ENCODE measurements around the gene MMAB.

Gene MMAB

GRCh38 chr12:109535231-109535862, 38.0 kb downstream of the MMAB start:
- no peak for DNase-seq

- no peak for DNase-seq
Observed at GRCh38 chr12:109534456-109534855, 38.8 kb downstream of the MMAB start.

GRCh38 chr12:109533487-109533740, 39.9 kb downstream of the MMAB start:
- no peak for DNase-seq

DNA sequence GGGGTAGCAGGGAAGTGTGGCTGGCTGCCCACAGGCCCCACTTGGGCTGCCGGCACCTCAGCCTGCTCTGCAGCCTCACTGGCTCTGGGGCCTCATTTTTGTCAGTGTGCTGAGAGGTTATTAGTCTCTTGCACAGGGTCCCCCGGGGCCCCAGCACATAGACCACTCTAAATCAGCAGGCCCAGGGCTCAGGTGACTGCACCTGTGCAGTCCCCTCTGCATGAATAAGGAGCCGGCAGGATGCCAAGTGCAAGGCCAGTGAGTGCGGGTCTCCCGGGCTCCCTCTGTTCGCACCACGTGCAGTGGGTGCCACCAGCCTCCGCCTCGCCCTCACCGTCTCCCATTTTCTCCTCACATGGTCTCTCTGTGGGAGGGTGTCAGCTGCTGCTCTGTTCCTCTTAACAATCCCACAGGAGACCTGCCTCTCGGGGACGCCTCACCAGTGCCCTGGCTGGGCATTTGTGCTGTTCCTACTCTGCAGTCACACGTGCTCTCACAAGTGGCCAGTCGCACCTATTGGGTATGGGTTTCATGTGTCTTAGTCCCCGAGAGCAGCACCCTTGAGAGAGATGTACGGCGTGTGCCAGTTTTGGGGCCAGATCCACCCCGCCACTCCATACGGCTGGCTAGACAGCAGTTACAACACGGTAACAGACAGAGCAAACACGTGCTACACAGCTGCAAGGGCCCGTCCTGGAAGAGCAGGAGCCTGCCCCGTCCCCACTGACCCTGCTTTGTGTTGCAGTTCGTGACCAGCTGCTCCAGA, 40.4 kb downstream of the MMAB start:
- no peak for DNase-seq

- DNase-seq = no peak
Observed at GRCh38 chr12:109531411-109531810, 41.9 kb downstream of the MMAB start.

DNA sequence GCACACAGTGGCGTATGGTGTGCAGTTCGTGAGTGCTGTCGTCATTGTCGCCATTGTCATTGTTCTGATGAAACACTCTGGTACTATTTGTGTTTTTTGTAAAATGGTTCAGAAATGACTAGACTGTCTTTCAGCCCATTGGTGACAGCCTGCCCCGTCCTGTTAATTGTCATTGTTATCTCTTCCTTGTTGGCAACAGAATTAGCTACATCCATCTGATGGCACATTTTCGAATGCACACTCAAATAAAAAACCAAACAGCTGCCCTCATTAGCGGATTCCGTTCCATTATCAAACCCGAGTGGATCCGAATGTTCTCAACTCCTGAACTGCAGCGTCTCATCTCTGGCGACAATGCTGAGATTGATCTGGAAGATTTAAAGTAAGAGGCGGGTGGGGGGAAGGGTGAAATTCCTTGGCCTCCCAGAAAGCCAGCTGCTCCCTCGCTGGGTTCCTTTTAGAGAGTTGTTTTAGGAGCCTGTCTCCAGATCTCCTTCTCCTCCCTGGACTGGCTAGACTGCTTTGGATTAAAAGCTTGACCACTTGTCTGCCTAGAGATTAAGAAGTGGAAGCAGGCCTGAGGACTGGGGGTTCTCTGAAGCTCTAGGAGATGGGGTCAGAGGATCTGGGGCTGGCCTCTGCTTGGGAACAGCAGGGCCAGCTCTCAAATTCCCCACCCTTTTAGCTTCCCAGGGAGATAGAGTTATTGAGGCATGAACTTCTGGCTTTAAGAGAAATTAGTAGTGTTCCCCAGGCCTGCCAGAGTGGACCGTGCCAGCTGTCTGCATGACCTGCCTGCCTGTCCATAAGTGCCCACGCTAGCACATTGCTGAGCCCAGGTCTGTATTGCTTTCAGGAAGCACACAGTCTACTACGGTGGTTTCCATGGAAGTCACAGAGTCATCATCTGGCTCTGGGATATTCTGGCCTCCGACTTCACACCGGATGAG, 43.3 kb downstream of the MMAB start:
- no peak for DNase-seq

DNA sequence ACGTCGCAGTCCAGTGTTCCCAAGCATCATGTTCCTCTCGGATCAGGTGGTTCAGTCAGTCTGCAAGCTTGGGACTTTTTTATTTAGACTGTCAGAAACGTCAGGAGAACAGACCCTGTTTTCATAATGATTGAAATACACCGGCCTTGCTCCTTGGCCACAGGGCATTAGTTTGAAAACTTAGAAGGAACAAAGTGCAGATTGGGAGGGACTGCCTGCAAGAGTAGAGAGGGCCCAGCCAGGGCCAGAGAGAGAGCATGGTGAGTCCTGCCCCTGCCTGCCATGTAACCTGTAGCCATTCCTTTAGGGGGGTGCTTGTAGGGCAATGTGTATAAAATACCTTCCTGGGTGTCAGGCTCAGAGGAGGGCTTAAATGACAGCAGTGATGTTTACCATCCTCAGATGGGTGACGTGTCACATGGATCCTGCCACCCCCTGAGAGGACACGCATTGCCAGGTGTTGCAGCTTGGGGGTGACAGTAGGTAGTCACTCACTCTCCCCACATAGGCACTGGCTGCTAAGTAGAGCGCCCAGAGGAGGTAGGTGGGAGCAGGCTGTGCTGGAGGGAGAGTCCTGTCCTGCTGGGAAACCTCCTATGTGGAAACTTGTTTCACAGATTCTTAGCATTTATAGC, 45.7 kb downstream of the MMAB start:
- DNase-seq = no peak

DNA sequence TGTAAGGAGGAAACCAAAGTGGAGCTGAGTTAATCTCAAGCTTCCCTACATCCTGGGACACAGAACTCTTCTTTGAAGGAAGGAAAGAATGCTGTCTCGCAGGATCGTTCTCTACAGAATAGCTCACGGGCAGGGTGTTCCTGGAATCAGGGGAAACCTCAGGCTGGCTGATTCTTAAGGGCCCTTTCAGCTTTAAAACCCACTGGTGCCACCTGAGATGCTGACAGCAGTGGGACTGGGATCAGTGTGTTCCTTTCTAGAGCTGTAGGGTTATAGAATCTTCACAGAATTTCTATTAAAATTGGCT, 48.1 kb downstream of the MMAB start:
- no peak for DNase-seq

DNA sequence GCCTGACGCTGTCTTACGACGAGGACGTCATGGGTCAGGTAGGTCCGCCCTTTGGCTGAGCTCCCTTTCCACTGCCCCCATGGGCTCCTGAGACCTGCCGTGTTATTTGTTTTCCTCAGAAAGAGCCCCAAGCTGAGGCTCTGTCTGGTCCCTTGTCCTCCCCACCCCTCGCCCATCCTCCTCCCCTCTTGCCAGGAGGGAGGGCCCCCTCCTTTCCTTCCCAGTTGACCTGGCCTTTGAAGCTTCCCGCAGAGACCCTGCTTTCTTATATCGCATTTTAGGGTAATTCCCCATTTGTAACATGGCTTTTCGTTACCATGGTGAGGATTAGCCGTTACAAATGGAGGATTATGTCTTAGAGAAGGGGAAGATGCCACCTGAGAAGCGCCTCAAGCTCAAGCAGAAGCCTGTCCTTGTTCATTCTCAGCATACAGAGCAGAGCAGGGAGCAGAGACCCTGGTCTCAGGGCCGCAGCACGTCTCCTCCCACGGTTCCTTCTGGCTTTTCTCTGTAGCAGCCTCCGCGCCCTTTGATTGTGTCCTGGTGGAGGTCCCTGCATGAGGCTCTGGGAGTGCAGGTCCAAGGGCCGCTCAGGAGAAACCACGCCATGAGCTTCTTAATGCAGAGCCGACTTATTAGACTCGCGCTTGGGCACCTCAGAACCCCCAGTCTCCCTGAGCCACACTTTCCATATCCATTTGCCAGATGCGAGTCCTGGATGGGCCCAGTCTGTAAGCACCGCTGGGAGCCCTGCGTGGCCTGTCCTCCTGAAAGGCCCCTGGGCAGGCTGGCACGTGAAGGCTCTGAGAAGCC, 48.6 kb downstream of the MMAB start:
- DNase-seq = no peak

GRCh38 chr12:109523504-109523903, 49.8 kb downstream of the MMAB start:
- no peak for DNase-seq

DNA sequence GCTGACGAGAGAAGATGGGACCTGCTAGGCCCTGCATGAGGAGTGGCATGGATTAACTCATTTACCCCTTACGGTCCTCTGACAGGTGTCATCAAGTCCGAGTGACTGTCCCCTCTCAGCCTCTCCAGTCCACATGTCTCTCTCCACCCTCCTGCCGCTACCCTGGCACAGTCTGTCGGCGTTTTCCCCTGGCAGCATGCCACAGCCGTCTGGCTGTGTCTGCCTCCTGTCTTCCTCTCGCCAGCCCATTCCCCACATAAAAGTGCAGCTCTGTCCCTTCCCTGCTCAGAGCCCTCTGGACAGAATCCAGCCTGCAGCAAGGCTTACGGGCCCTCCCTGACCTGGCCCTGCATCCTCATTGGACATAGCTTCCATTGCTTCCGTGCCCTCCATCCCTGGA, 50.2 kb downstream of the MMAB start:
- no peak for DNase-seq

DNA sequence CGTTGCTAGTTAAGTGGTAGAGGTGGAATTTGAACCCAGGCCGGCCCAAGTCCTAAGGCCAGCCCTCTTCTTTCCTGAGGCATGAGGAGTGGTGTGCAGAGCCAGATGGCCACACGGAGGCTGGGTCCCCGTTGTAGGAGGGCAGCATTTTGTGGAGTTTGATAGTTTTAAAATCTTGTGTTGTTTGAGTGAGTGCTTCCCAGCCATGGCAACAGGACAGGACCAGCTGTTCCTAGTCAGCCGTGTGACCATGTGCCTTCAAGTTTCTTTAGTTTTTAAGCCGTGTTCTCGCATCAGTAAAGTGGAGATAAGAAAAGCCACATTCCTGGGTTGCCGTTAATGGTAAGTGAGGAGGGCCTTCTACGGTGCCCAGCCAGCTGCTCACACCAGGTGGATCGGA, 51.5 kb downstream of the MMAB start:
- DNase-seq = no peak

- no peak for DNase-seq
Observed at GRCh38 chr12:109519787-109520186, 53.5 kb downstream of the MMAB start.

DNA sequence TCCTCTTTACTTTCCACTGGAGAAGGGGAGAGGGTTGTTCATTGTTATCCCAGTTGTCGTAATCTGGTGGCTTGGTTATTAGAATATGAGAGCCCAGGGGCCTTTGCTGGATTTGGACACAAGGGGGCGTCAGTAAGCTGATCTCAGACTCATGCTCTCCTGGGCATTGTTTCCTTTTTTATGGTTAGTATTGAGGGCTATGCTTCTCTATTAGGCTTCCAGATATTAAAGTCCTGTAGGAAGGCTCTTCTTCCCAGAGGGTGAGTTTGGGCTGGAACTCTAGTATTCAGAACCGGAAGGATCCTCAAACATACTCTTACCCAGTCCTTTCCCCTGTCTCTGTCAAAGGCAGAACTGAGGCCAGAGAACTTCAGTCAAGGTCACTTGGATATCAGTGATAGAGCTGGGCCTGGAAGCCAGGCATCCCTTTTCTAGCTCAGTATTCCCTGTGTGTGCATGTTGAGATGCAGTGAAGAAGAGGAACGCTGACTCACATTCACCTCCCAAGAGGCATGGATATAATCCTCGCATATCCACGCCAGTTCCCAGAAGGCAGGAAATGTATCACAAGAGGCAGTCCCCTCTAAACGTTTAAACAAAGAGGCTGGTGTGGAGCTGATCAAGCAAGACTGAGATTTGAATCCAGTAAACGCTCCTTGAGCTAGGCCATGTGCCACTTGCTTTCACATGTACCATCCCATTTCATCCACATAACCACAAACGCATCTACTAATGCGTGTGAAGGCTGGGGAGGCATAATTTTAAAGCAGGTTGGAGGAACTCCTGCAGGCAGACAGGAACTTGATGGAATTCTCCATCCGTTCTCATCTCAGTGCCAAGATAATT, 54.3 kb downstream of the MMAB start:
- peak; percentile 29 to 56 for DNase-seq

DNA sequence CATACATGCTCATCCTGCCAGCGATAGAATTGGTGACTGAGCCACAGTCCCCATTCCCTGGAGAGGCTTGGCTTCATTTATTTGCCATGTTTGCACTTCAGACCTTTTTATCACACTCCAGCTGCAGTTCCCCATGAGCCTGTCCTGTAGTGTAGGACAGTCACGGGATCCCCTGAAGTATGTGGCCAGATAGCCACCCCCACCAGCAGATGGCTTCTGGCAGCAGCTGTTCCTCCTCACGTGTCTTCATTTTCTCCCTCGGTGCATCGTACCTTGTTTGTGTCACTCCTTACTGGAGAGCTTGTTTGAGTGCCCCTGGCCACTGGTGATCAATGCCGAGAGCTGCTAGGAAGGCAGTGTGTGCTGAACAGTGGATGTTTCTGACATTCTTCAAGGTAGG, 55.7 kb downstream of the MMAB start:
- DNase-seq = no peak

- DNase-seq = no peak
Observed at GRCh38 chr12:109513977-109514376, 59.3 kb downstream of the MMAB start.

DNA sequence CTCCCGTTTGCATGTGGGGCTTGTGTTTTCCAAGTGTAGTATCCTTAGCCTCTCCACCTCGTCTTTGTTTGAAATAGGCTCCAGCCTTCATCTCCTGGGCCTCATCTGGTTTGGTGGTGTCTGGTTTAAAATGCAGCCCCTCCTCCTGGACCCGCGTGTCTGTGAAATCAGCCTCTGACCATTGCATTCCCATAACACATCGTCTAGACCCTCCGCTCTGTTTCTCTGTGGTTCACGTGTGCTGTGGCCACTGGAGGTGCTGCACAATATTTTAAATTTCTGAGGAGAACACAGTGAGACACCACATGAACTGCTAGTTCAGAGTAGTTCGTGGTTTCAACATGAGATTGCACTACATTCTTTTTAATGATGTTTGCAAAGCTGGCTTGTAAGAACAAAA, 60.3 kb downstream of the MMAB start:
- DNase-seq = no peak

- no peak for DNase-seq
Observed at GRCh38 chr12:109512608-109513007, 60.7 kb downstream of the MMAB start.

DNA sequence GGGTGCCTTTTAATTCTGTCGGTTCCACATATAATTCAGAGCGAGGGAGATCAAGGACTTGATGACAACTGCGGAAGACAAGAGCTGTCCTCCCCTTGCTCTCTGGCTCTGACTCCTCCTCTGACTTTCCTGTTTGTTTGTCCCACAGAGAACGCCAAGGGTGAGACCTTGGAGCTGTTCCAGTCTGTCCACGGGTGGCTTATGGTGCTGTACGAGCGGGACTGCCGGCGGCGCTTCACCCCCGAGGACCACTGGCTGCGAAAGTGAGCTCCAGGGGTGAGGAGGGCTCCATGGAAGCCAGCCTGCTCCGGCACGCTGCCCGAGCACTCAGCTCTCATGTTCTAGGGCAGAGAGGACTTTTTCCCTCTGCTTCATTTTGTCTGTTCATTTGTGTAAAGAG, 63.1 kb downstream of the MMAB start:
- DNase-seq = no peak

- no peak for DNase-seq
Observed at GRCh38 chr12:109504068-109504467, 69.2 kb downstream of the MMAB start.

Measured in CD4-positive, alpha-beta T cell treated with Interferon alpha-2 for 1 hour (primary cell).